ENCODE data around the gene ANKRD66. TPM values are rescaled to one million over a fixed set of nuclear protein-coding genes. Genes with fewer than 3 reads are reported as not detected.

The ANKRD66 gene
- total and polyA plus RNA-seq, 11 donors, result not detected

GRCh38 chr6:46795816-46796215 is 49.1 kb downstream of the ANKRD66 start:
- Histone ChIP-seq H3K4me3 (no peak overlapping the region), H3K4me1 (no peaks in the 10 kb centered on the region), H3K27me3 (no peaks in the 10 kb centered on the region), H3K9me3 (no peaks in the 10 kb centered on the region), H3K27ac (no peak overlapping the region), H3K36me3 (no peaks in the 10 kb centered on the region)
- intact Hi-C loops (cut with DNase I), result no loop called here
- WGBS, 4 donors, result 76 to 86% (median 78%) methylated on average over 3 of the region's 3 CpGs
- ATAC-seq, result no peak
- no peak for TF ChIP-seq POLR2A (IDR thresholded peaks at IDR 0.05)
- TF ChIP-seq CTCF (IDR thresholded peaks at IDR 0.05), result no peak
- no peak for DNase-seq

- no peaks in the 10 kb centered on the region for H3K27me3 ChIP-seq
- H3K4me1 ChIP-seq, result no peaks in the 10 kb centered on the region
- no peak for ATAC-seq
- intact Hi-C loops (cut with DNase I), result no loop called here
- no peaks in the 10 kb centered on the region for H3K36me3 ChIP-seq
- H3K4me3 ChIP-seq, result no peak overlapping the region
- no peaks in the 10 kb centered on the region for H3K9me3 ChIP-seq
- no peak for TF ChIP-seq CTCF (IDR thresholded peaks at IDR 0.05)
- no peak for TF ChIP-seq POLR2A (IDR thresholded peaks at IDR 0.05)
- 57 to 66% (median 62%) methylated on average over 5 of the region's 5 CpGs for WGBS, 4 donors
- no peak for DNase-seq
- no peak overlapping the region for H3K27ac ChIP-seq
These were observed 50.3 kb downstream of the ANKRD66 start for GRCh38 chr6:46796848-46797580.

- intact Hi-C loops (cut with DNase I), result no loop called here
- 45 to 60% (median 46%) methylated on average over 1 of the region's 1 CpG for WGBS, 4 donors
These were observed 52.9 kb downstream of the ANKRD66 start for GRCh38 chr6:46799657-46800056.

GRCh38 chr6:46808806-46809205 is 62.1 kb downstream of the ANKRD66 start:
- no peak for ATAC-seq

More at GRCh38 chr6:46799657-46800056, 52.9 kb downstream of the ANKRD66 start:
- Histone ChIP-seq H3K27ac (no peak overlapping the region), H3K4me1 (no peaks in the 10 kb centered on the region), H3K9me3 (no peaks in the 10 kb centered on the region), H3K27me3 (no peaks in the 10 kb centered on the region), H3K4me3 (no peak overlapping the region), H3K36me3 (no peaks in the 10 kb centered on the region)
- TF ChIP-seq POLR2A (IDR thresholded peaks at IDR 0.05), result no peak
- TF ChIP-seq CTCF (IDR thresholded peaks at IDR 0.05), result no peak
- ATAC-seq (no peak), DNase-seq (no peak)

More at GRCh38 chr6:46808806-46809205, 62.1 kb downstream of the ANKRD66 start:
- Histone ChIP-seq H3K4me3 (no peak overlapping the region), H3K4me1 (no peaks in the 10 kb centered on the region), H3K36me3 (no peaks in the 10 kb centered on the region), H3K9me3 (peaks cover 0 to 5% (median 0%) of the 10 kb centered on the region in 12 donors), H3K27me3 (peaks cover 0 to 9% (median 0%) of the 10 kb centered on the region in 9 donors), H3K27ac (no peak overlapping the region)
- TF ChIP-seq CTCF (IDR thresholded peaks at IDR 0.05) (no peak), POLR2A (IDR thresholded peaks at IDR 0.05) (no peak)
- no peak for DNase-seq
- WGBS, 4 donors, result 59 to 77% (median 65%) methylated on average over 1 of the region's 1 CpG
- intact Hi-C loops (cut with DNase I), result no loop called here

Other genes starting within 250 kb of the ANKRD66 start
- 10 to 100 TPM in 1 of 9 donors, 1 to 10 TPM in 8; 3.4 to 10.5 (median 6.1) TPM for gene CYP39A1, start 94.1 kb upstream of the ANKRD66 start, total RNA-seq
- 1 to 10 TPM; 2.9 to 4.0 TPM for gene CYP39A1, start 94.1 kb upstream of the ANKRD66 start, polyA plus RNA-seq
- gene SLC25A27, start 94.0 kb upstream of the ANKRD66 start, total RNA-seq, result 10 to 100 TPM in 7 of 9 donors, 1 to 10 TPM in 2; 7.5 to 16.0 (median 10.5) TPM
- 10 to 100 TPM in 1 of 2 donors, 1 to 10 TPM in 1; 2.5 to 23.3 TPM for gene SLC25A27, start 94.0 kb upstream of the ANKRD66 start, polyA plus RNA-seq
- 1 to 10 TPM in 2 of 9 donors, under 1 TPM in 7; 0.12 to 1.5 (median 0.58) TPM for gene TDRD6, start 59.0 kb upstream of the ANKRD66 start, total RNA-seq
- under 1 TPM; 0.08 to 0.42 TPM for gene TDRD6, start 59.0 kb upstream of the ANKRD66 start, polyA plus RNA-seq
- 10 to 100 TPM in 1 of 9 donors, 1 to 10 TPM in 1, under 1 TPM in 5, not detected in 2; 0.19 to 10.8 (median 0.58) TPM for gene PLA2G7, start 11.6 kb upstream of the ANKRD66 start, total RNA-seq
- under 1 TPM in 1 of 2 donors, not detected in 1; 0.26 TPM for gene PLA2G7, start 11.6 kb upstream of the ANKRD66 start, polyA plus RNA-seq
- gene MEP1A, start 46.5 kb downstream of the ANKRD66 start, total RNA-seq, result not detected
- gene MEP1A, start 46.5 kb downstream of the ANKRD66 start, polyA plus RNA-seq, result not detected
- 10 to 100 TPM; 27.3 to 89.6 (median 47.6) TPM for gene ADGRF5, start 175.0 kb downstream of the ANKRD66 start, total RNA-seq
- gene ADGRF5, start 175.0 kb downstream of the ANKRD66 start, polyA plus RNA-seq, result 10 to 100 TPM; 24.5 to 36.2 TPM